ENCODE measurements around the gene CRYBA2. TPM values are rescaled to one million over a fixed set of nuclear protein-coding genes. Genes with fewer than 3 reads are reported as not detected.

Gene CRYBA2, protein sequence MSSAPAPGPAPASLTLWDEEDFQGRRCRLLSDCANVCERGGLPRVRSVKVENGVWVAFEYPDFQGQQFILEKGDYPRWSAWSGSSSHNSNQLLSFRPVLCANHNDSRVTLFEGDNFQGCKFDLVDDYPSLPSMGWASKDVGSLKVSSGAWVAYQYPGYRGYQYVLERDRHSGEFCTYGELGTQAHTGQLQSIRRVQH
- not detected for polyA plus RNA-seq (2013, experiment 1 of 4)
- not detected for polyA plus RNA-seq (2013, experiment 2 of 4)
- polyA plus RNA-seq (2013, experiment 3 of 4): not detected
- polyA plus RNA-seq (2013, experiment 4 of 4): not detected

- Histone ChIP-seq H3K4me3 (ENCODE audit: insufficient read depth, low read depth, low read length) (peak within 1 kb of the TSS; percentile 7), H3K4me1 (ENCODE audit: control insufficient read depth, insufficient read depth, low read length) (peaks cover 16% of the 10 kb centered on the region), H3K27ac (ENCODE audit: insufficient read depth, low read depth, low read length, poor library complexity, severe bottlenecking) (no peak within 1 kb of the TSS), H3K9me3 (ENCODE audit: control insufficient read depth, low read length) (no peaks in the 10 kb centered on the region), H3K27me3 (ENCODE audit: control insufficient read depth, insufficient read depth, low read length, poor library complexity, severe bottlenecking) (peaks cover 100% of the 10 kb centered on the region), H3K36me3 (ENCODE audit: control insufficient read depth, insufficient read depth, low read length) (no peaks in the 10 kb centered on the region)
- 1% methylated on average over 88 of the region's 88 CpGs for WGBS, 2 experiments
Observed at GRCh38 chr2:218993345-218994315, at the start of gene CRYBA2. Gene CRYBA2, minus strand, starts transcription at chr2:218993422. Its CDS starts 246 bp downstream, at chr2:218993176.

DNA sequence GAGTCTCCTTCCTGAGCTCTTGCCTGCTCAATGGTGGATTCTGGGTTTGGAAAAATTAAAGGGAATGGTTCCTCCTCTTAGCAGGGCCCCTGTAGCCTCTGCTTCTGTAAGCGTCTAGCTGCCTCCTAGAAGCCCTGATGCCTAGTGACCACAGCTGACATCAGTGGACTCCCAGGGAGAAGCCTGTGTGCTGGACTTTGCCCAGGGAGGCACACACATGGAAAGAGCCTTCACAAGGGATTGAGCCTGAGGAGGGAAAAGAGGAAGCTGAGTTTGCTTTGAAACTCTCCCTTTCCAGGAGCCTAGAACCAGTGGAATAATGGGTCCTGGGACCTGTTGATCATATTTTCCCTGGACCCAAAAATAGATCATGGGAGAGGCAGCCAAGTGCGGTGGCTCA is 49.5 kb upstream of the CRYBA2 start:
- no peaks in the 10 kb centered on the region for H3K36me3 ChIP-seq (ENCODE audit: control insufficient read depth, insufficient read depth, low read length)
- H3K27ac ChIP-seq (ENCODE audit: insufficient read depth, low read depth, low read length, poor library complexity, severe bottlenecking): no peak overlapping the region
- no peaks in the 10 kb centered on the region for H3K9me3 ChIP-seq (ENCODE audit: control insufficient read depth, low read length)
- no peak overlapping the region for H3K4me3 ChIP-seq (ENCODE audit: insufficient read depth, low read depth, low read length)
- H3K4me1 ChIP-seq (ENCODE audit: control insufficient read depth, insufficient read depth, low read length): no peaks in the 10 kb centered on the region
- H3K27me3 ChIP-seq (ENCODE audit: control insufficient read depth, insufficient read depth, low read length, poor library complexity, severe bottlenecking): peaks cover 42% of the 10 kb centered on the region
- 75 to 81% methylated on average over 2 of the region's 2 CpGs for WGBS, 2 experiments

DNA sequence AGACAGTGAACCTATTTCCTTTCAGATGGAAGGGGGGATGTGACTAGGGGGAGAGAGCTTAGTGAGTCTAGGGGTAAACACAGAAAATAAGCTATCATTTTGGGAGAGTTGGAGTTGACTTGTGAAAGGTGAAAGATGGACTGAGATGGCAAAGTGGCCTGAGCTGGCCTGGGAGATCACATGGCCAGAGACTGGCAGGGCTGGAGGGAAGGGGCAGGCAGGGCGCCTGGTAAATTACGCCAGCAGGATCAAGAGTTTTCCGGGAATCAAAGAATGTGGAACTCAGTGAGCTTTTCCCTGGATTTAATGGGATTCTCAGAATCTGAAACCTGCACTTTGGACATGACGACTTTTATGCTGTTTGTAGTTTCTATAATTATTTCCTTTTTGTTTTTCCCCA is 48.9 kb upstream of the CRYBA2 start:
- WGBS, 2 experiments: 81 to 84% methylated on average over 4 of the region's 4 CpGs
- H3K27me3 ChIP-seq (ENCODE audit: control insufficient read depth, insufficient read depth, low read length, poor library complexity, severe bottlenecking): peaks cover 36% of the 10 kb centered on the region
- no peak overlapping the region for H3K27ac ChIP-seq (ENCODE audit: insufficient read depth, low read depth, low read length, poor library complexity, severe bottlenecking)
- H3K9me3 ChIP-seq (ENCODE audit: control insufficient read depth, low read length): no peaks in the 10 kb centered on the region
- H3K4me1 ChIP-seq (ENCODE audit: control insufficient read depth, insufficient read depth, low read length): no peaks in the 10 kb centered on the region
- no peak overlapping the region for H3K4me3 ChIP-seq (ENCODE audit: insufficient read depth, low read depth, low read length)
- H3K36me3 ChIP-seq (ENCODE audit: control insufficient read depth, insufficient read depth, low read length): no peaks in the 10 kb centered on the region

DNA sequence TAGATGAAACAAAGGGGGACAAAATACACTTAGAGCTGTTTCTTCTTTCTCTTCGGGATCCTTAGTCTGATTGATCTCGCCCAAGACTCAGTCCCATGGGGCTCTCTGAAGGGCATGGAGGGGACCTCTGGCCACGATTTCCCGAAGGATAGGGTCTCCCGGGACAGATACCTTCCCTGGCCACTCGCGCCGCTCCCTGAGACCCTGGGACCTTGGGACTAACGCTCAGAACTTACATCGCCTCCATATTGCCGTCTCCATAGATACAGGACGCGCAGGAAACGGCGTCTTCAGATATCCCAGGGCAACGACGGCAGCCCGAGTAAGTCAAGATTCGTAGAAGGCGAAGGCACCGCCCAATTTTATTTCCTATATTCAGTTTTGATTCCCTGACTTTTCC is 48.0 kb upstream of the CRYBA2 start, which contains the start of gene CFAP65:
Gene CFAP65 (minus strand): TSS at position 265 of the 400 bp plus-strand sequence. CDS start 2,468 bp downstream, outside the sequence.
- Histone ChIP-seq H3K4me1 (ENCODE audit: control insufficient read depth, insufficient read depth, low read length) (no peaks in the 10 kb centered on the region), H3K27ac (ENCODE audit: insufficient read depth, low read depth, low read length, poor library complexity, severe bottlenecking) (no peak within 1 kb of the TSS), H3K36me3 (ENCODE audit: control insufficient read depth, insufficient read depth, low read length) (no peaks in the 10 kb centered on the region), H3K9me3 (ENCODE audit: control insufficient read depth, low read length) (no peaks in the 10 kb centered on the region), H3K27me3 (ENCODE audit: control insufficient read depth, insufficient read depth, low read length, poor library complexity, severe bottlenecking) (peaks cover 36% of the 10 kb centered on the region), H3K4me3 (ENCODE audit: insufficient read depth, low read depth, low read length) (peak within 1 kb of the TSS; percentile 46)
- WGBS, 2 experiments: 1 to 2% methylated on average over 21 of the region's 21 CpGs

GRCh38 chr2:219038600-219038999 is 45.4 kb upstream of the CRYBA2 start:
- no peak overlapping the region for H3K27ac ChIP-seq (ENCODE audit: insufficient read depth, low read depth, low read length, poor library complexity, severe bottlenecking)
- H3K9me3 ChIP-seq (ENCODE audit: control insufficient read depth, low read length): no peaks in the 10 kb centered on the region
- WGBS, 2 experiments: 14 to 16% methylated on average over 1 of the region's 1 CpG
- H3K36me3 ChIP-seq (ENCODE audit: control insufficient read depth, insufficient read depth, low read length): no peaks in the 10 kb centered on the region
- no peaks in the 10 kb centered on the region for H3K4me1 ChIP-seq (ENCODE audit: control insufficient read depth, insufficient read depth, low read length)
- H3K27me3 ChIP-seq (ENCODE audit: control insufficient read depth, insufficient read depth, low read length, poor library complexity, severe bottlenecking): peaks cover 59% of the 10 kb centered on the region
- H3K4me3 ChIP-seq (ENCODE audit: insufficient read depth, low read depth, low read length): no peak overlapping the region

DNA sequence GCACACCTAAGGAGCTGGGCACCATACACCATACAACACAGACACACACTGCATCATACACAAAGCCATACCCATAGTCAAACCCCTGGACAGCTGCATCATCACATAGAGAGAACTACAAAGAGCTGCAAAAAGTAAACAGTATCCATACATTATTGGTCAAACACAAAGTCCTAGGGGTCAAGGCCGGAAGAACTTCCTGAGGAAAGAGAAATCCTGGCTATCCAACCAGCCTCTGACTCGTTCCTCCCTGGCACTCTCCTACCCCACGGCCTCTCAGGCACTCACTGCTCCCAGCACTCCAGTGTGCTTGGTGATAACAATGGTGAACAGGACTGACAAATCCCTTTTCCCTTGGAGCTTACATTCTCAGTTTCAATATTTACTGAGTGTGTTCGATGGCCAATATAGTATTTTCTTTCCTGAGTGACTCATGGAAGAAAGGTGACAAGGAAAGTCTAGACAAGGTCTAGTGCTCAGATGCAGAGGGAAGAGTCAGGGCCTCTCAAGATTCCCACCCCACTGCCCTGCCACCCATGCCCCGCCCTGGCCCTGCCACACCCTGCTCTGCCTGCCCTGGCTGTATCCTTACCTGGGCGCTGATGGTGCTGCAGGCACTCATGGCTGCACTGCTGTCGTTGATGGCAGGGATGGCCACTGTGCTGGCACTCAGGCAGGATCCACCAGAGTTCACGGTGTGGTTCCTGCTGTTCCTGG is 44.7 kb upstream of the CRYBA2 start:
- peaks cover 58% of the 10 kb centered on the region for H3K27me3 ChIP-seq (ENCODE audit: control insufficient read depth, insufficient read depth, low read length, poor library complexity, severe bottlenecking)
- no peak overlapping the region for H3K4me3 ChIP-seq (ENCODE audit: insufficient read depth, low read depth, low read length)
- no peak overlapping the region for H3K27ac ChIP-seq (ENCODE audit: insufficient read depth, low read depth, low read length, poor library complexity, severe bottlenecking)
- no peaks in the 10 kb centered on the region for H3K4me1 ChIP-seq (ENCODE audit: control insufficient read depth, insufficient read depth, low read length)
- H3K36me3 ChIP-seq (ENCODE audit: control insufficient read depth, insufficient read depth, low read length): no peaks in the 10 kb centered on the region
- no peaks in the 10 kb centered on the region for H3K9me3 ChIP-seq (ENCODE audit: control insufficient read depth, low read length)
- WGBS, 2 experiments: 57 to 67% methylated on average over 8 of the region's 8 CpGs

DNA sequence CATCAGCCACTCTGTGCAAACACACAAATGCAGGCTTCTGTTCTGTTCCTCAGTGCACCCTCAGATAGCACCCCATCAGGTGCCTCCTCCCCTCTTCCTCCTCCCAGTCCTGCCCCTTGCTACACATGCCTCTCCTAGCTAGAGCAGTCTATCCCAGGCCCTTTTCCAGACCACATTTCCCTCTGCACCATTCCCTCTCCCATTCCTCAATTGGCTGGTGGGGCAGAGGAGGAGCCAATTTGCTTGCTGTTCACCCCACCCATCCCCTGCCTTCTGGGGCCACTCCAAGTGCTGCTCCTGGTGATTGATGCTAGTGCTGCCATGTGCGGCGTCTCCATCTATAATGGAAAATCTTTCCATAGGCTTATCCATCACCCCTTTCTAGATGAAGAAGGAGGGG is 42.7 kb upstream of the CRYBA2 start:
- no peaks in the 10 kb centered on the region for H3K4me1 ChIP-seq (ENCODE audit: control insufficient read depth, insufficient read depth, low read length)
- H3K27me3 ChIP-seq (ENCODE audit: control insufficient read depth, insufficient read depth, low read length, poor library complexity, severe bottlenecking): peaks cover 39% of the 10 kb centered on the region
- WGBS, 2 experiments: 87 to 100% methylated on average over 1 to 2 of the region's 2 CpGs

GRCh38 chr2:219034823-219035222 is 41.6 kb upstream of the CRYBA2 start:
- 51% methylated on average over 6 of the region's 6 CpGs for WGBS, 2 experiments

More for the DNA sequence above, 42.7 kb upstream of the CRYBA2 start:
- Histone ChIP-seq H3K9me3 (ENCODE audit: control insufficient read depth, low read length) (no peaks in the 10 kb centered on the region), H3K36me3 (ENCODE audit: control insufficient read depth, insufficient read depth, low read length) (no peaks in the 10 kb centered on the region), H3K4me3 (ENCODE audit: insufficient read depth, low read depth, low read length) (no peak overlapping the region), H3K27ac (ENCODE audit: insufficient read depth, low read depth, low read length, poor library complexity, severe bottlenecking) (no peak overlapping the region)

DNA sequence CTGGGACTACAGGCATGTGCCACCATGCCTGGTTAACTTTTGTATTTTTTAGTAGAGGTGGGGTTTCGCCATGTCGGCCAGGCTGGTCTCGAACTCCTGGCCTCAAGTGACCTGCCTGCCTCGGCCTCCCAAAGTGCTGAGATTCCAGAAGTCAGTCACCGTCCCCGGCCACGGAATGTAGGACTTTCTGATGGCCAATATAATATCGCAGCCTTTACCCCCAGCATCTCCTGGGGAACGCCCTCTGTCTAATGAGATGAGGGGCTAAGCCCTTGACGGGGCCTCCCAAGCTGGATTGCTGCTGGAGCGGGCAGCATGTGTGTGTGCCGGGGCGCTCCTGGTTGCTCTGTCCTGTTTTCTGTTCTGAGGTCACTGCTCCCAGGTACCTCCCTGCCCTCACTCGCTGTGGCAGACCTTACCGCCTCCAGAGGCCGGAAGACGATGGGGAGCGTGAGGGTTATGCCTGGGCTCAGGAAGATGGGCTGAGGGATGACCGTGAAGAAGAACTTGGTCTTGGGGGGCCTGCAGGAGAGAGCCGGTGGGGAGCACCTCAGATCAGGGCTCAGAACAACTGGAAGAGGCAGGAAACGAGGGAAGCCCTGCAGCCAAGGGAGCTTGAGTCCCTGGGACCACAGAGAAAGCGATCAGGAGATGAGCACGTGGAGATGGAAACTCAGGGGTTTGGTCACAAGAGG is 39.0 kb upstream of the CRYBA2 start:
- Histone ChIP-seq H3K27me3 (ENCODE audit: control insufficient read depth, insufficient read depth, low read length, poor library complexity, severe bottlenecking) (peaks cover 27% of the 10 kb centered on the region), H3K9me3 (ENCODE audit: control insufficient read depth, low read length) (no peaks in the 10 kb centered on the region), H3K4me1 (ENCODE audit: control insufficient read depth, insufficient read depth, low read length) (no peaks in the 10 kb centered on the region), H3K27ac (ENCODE audit: insufficient read depth, low read depth, low read length, poor library complexity, severe bottlenecking) (no peak overlapping the region), H3K36me3 (ENCODE audit: control insufficient read depth, insufficient read depth, low read length) (no peaks in the 10 kb centered on the region), H3K4me3 (ENCODE audit: insufficient read depth, low read depth, low read length) (no peak overlapping the region)
- 89 to 90% methylated on average over 23 of the region's 23 CpGs for WGBS, 2 experiments

More at GRCh38 chr2:219034823-219035222, 41.6 kb upstream of the CRYBA2 start:
- no peak overlapping the region for H3K4me3 ChIP-seq (ENCODE audit: insufficient read depth, low read depth, low read length)
- H3K4me1 ChIP-seq (ENCODE audit: control insufficient read depth, insufficient read depth, low read length): no peaks in the 10 kb centered on the region
- peaks cover 33% of the 10 kb centered on the region for H3K27me3 ChIP-seq (ENCODE audit: control insufficient read depth, insufficient read depth, low read length, poor library complexity, severe bottlenecking)
- H3K27ac ChIP-seq (ENCODE audit: insufficient read depth, low read depth, low read length, poor library complexity, severe bottlenecking): no peak overlapping the region
- no peaks in the 10 kb centered on the region for H3K36me3 ChIP-seq (ENCODE audit: control insufficient read depth, insufficient read depth, low read length)
- no peaks in the 10 kb centered on the region for H3K9me3 ChIP-seq (ENCODE audit: control insufficient read depth, low read length)

Data from ectodermal cell (in vitro differentiated cells).